Measurements from ENCODE around the gene ERMARD.

DNA sequence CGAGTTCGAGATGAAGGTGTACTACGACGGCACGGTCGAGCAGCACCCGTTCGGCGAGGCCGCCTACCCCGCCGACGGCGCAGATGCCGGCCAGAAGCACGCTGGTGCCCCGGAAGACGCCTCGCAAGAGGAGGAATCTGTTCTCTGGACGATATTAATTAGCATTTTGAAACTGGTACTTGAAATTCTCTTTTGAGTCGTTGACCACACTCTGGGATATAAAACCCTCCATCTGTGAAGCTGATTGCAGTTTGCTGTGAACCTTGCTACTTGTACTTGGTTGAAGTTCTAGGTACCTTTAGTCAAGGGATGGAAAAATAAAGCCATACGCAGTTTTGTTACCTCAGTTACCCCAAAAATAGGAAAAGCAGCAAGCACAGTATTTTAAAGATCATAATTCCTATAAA lies 48.6 kb upstream of the ERMARD start:
- TF ChIP-seq POLR2A (IDR thresholded peaks at IDR 0.05), result no peak
- no peak for TF ChIP-seq CTCF (IDR thresholded peaks at IDR 0.05)

All from right lobe of liver (tissue), 4 donors.